ENCODE data around the gene HOXC12. TPM values are rescaled to one million over a fixed set of nuclear protein-coding genes. Genes with fewer than 3 reads are reported as not detected.

Gene HOXC12, protein sequence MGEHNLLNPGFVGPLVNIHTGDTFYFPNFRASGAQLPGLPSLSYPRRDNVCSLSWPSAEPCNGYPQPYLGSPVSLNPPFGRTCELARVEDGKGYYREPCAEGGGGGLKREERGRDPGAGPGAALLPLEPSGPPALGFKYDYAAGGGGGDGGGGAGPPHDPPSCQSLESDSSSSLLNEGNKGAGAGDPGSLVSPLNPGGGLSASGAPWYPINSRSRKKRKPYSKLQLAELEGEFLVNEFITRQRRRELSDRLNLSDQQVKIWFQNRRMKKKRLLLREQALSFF
- polyA plus RNA-seq (2013, experiment 1 of 4): not detected
- not detected for polyA plus RNA-seq (2013, experiment 2 of 4)
- not detected for polyA plus RNA-seq (2013, experiment 3 of 4)
- polyA plus RNA-seq (2013, experiment 4 of 4): not detected

DNA sequence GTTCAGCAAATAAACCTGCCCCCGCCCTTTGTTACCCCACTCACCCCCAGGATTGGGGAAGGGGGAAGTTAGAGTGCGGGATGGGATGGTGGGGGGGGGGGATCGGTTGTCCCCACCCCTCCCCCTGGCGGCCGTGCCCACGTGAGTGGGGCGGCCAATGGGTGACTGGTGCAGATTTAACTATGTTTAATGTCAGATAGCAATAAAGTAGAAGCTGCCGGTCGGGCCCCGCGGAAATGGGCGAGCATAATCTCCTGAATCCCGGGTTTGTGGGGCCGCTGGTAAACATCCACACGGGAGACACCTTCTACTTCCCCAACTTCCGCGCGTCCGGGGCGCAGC lies at the start of gene HOXC12:
TSS of gene HOXC12 (plus strand) at position 210 of the 342 bp plus-strand sequence. CDS start at position 237, 27 bp downstream.
- Histone ChIP-seq H3K27me3 (ENCODE audit: control insufficient read depth, insufficient read depth, low read length, poor library complexity, severe bottlenecking) (peaks cover 100% of the 10 kb centered on the region), H3K36me3 (ENCODE audit: control insufficient read depth, insufficient read depth, low read length) (no peaks in the 10 kb centered on the region), H3K9me3 (ENCODE audit: control insufficient read depth, low read length) (no peaks in the 10 kb centered on the region), H3K4me1 (ENCODE audit: control insufficient read depth, insufficient read depth, low read length) (no peaks in the 10 kb centered on the region), H3K27ac (ENCODE audit: insufficient read depth, low read depth, low read length, poor library complexity, severe bottlenecking) (no peak within 1 kb of the TSS), H3K4me3 (ENCODE audit: insufficient read depth, low read depth, low read length) (no peak within 1 kb of the TSS)
- WGBS, 2 experiments: 11 to 12% methylated on average over 19 of the region's 20 CpGs

DNA sequence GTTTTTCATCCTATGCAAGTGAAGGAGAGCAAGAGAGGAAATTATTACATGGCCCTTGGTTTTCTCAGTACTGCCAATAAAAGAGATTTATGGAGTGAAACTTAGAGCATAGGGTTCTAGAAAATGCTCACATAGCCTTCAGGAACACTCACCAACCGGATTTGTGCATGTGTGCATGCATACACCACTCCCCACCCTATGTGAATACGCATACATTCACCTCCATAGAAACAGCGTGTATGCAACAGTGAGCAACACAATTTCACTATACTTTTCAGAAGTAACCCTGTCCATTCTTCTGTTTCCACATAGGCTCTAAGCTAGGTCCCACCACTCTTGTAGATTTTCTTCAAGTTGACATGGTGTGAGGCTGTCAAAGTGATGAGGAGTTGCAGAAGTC lies 47.6 kb upstream of the HOXC12 start:
- H3K36me3 ChIP-seq (ENCODE audit: control insufficient read depth, insufficient read depth, low read length): no peaks in the 10 kb centered on the region
- no peak overlapping the region for H3K27ac ChIP-seq (ENCODE audit: insufficient read depth, low read depth, low read length, poor library complexity, severe bottlenecking)
- H3K27me3 ChIP-seq (ENCODE audit: control insufficient read depth, insufficient read depth, low read length, poor library complexity, severe bottlenecking): peaks cover 71% of the 10 kb centered on the region
- no peak overlapping the region for H3K4me3 ChIP-seq (ENCODE audit: insufficient read depth, low read depth, low read length)
- no peaks in the 10 kb centered on the region for H3K9me3 ChIP-seq (ENCODE audit: control insufficient read depth, low read length)
- 71 to 73% methylated on average over 3 of the region's 3 CpGs for whole genome bisulfite sequencing, 2 experiments
- no peaks in the 10 kb centered on the region for H3K4me1 ChIP-seq (ENCODE audit: control insufficient read depth, insufficient read depth, low read length)

GRCh38 chr12:53916788-53917655 lies 37.7 kb upstream of the HOXC12 start:
- Histone ChIP-seq H3K36me3 (ENCODE audit: control insufficient read depth, insufficient read depth, low read length) (no peaks in the 10 kb centered on the region), H3K9me3 (ENCODE audit: control insufficient read depth, low read length) (no peaks in the 10 kb centered on the region), H3K27ac (ENCODE audit: insufficient read depth, low read depth, low read length, poor library complexity, severe bottlenecking) (no peak overlapping the region), H3K27me3 (ENCODE audit: control insufficient read depth, insufficient read depth, low read length, poor library complexity, severe bottlenecking) (peaks cover 77% of the 10 kb centered on the region), H3K4me1 (ENCODE audit: control insufficient read depth, insufficient read depth, low read length) (no peaks in the 10 kb centered on the region), H3K4me3 (ENCODE audit: insufficient read depth, low read depth, low read length) (no peak overlapping the region)
- WGBS, 2 experiments: 82 to 87% methylated on average over 3 to 4 of the region's 5 CpGs

- 42 to 61% methylated on average over 1 to 2 of the region's 2 CpGs for WGBS, 2 experiments
- H3K4me3 ChIP-seq (ENCODE audit: insufficient read depth, low read depth, low read length): no peak overlapping the region
- H3K27me3 ChIP-seq (ENCODE audit: control insufficient read depth, insufficient read depth, low read length, poor library complexity, severe bottlenecking): peaks cover 100% of the 10 kb centered on the region
Measured at GRCh38 chr12:53924521-53925405, 29.9 kb upstream of the HOXC12 start.

GRCh38 chr12:53927220-53928029 lies 27.3 kb upstream of the HOXC12 start:
- H3K4me1 ChIP-seq (ENCODE audit: control insufficient read depth, insufficient read depth, low read length): no peaks in the 10 kb centered on the region
- H3K9me3 ChIP-seq (ENCODE audit: control insufficient read depth, low read length): no peaks in the 10 kb centered on the region
- H3K36me3 ChIP-seq (ENCODE audit: control insufficient read depth, insufficient read depth, low read length): no peaks in the 10 kb centered on the region
- no peak overlapping the region for H3K27ac ChIP-seq (ENCODE audit: insufficient read depth, low read depth, low read length, poor library complexity, severe bottlenecking)
- WGBS, 2 experiments: 13 to 21% methylated on average over 43 to 45 of the region's 45 CpGs
- no peak overlapping the region for H3K4me3 ChIP-seq (ENCODE audit: insufficient read depth, low read depth, low read length)
- H3K27me3 ChIP-seq (ENCODE audit: control insufficient read depth, insufficient read depth, low read length, poor library complexity, severe bottlenecking): peaks cover 100% of the 10 kb centered on the region

More at GRCh38 chr12:53924521-53925405, 29.9 kb upstream of the HOXC12 start:
- H3K27ac ChIP-seq (ENCODE audit: insufficient read depth, low read depth, low read length, poor library complexity, severe bottlenecking): no peak overlapping the region
- H3K36me3 ChIP-seq (ENCODE audit: control insufficient read depth, insufficient read depth, low read length): no peaks in the 10 kb centered on the region
- no peaks in the 10 kb centered on the region for H3K9me3 ChIP-seq (ENCODE audit: control insufficient read depth, low read length)
- H3K4me1 ChIP-seq (ENCODE audit: control insufficient read depth, insufficient read depth, low read length): no peaks in the 10 kb centered on the region

GRCh38 chr12:53928054-53928835 lies 26.5 kb upstream of the HOXC12 start:
- H3K4me1 ChIP-seq (ENCODE audit: control insufficient read depth, insufficient read depth, low read length): no peaks in the 10 kb centered on the region
- peaks cover 100% of the 10 kb centered on the region for H3K27me3 ChIP-seq (ENCODE audit: control insufficient read depth, insufficient read depth, low read length, poor library complexity, severe bottlenecking)
- no peak overlapping the region for H3K27ac ChIP-seq (ENCODE audit: insufficient read depth, low read depth, low read length, poor library complexity, severe bottlenecking)
- no peak overlapping the region for H3K4me3 ChIP-seq (ENCODE audit: insufficient read depth, low read depth, low read length)
- 24 to 27% methylated on average over 31 of the region's 31 CpGs for WGBS, 2 experiments
- H3K36me3 ChIP-seq (ENCODE audit: control insufficient read depth, insufficient read depth, low read length): no peaks in the 10 kb centered on the region
- no peaks in the 10 kb centered on the region for H3K9me3 ChIP-seq (ENCODE audit: control insufficient read depth, low read length)

DNA sequence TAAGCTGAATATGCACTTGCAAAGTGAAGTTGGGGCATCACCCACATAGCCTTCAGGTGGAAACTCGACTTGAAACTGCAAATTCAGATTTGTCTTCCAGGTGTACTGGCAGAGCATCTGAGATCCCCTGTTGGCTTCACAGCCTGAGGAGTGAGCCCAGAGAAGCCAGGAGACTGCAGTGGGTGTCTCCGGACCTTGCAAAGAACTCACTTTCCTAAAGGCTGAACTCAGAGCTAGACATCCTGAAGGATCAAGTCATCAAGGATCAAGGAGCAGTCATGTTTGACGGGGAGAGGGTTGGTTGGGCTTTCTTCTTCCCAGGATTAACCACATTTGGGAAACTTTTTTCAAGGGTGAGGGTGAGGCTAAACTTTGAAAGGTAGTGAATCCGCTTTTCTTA lies 25.2 kb upstream of the HOXC12 start:
- no peaks in the 10 kb centered on the region for H3K4me1 ChIP-seq (ENCODE audit: control insufficient read depth, insufficient read depth, low read length)
- no peak overlapping the region for H3K27ac ChIP-seq (ENCODE audit: insufficient read depth, low read depth, low read length, poor library complexity, severe bottlenecking)
- WGBS, 2 experiments: 31 to 38% methylated on average over 3 to 4 of the region's 4 CpGs
- peaks cover 100% of the 10 kb centered on the region for H3K27me3 ChIP-seq (ENCODE audit: control insufficient read depth, insufficient read depth, low read length, poor library complexity, severe bottlenecking)
- H3K9me3 ChIP-seq (ENCODE audit: control insufficient read depth, low read length): no peaks in the 10 kb centered on the region
- no peak overlapping the region for H3K4me3 ChIP-seq (ENCODE audit: insufficient read depth, low read depth, low read length)
- no peaks in the 10 kb centered on the region for H3K36me3 ChIP-seq (ENCODE audit: control insufficient read depth, insufficient read depth, low read length)

- no peak overlapping the region for H3K27ac ChIP-seq (ENCODE audit: insufficient read depth, low read depth, low read length, poor library complexity, severe bottlenecking)
- H3K4me3 ChIP-seq (ENCODE audit: insufficient read depth, low read depth, low read length): no peak overlapping the region
- H3K9me3 ChIP-seq (ENCODE audit: control insufficient read depth, low read length): no peaks in the 10 kb centered on the region
- peaks cover 100% of the 10 kb centered on the region for H3K27me3 ChIP-seq (ENCODE audit: control insufficient read depth, insufficient read depth, low read length, poor library complexity, severe bottlenecking)
- H3K36me3 ChIP-seq (ENCODE audit: control insufficient read depth, insufficient read depth, low read length): no peaks in the 10 kb centered on the region
- no peaks in the 10 kb centered on the region for H3K4me1 ChIP-seq (ENCODE audit: control insufficient read depth, insufficient read depth, low read length)
- WGBS, 2 experiments: 27 to 28% methylated on average over 29 to 30 of the region's 30 CpGs
Measured at GRCh38 chr12:53930591-53931255, 24.0 kb upstream of the HOXC12 start.

All from ectodermal cell (in vitro differentiated cells).